ENCODE data around the gene CMSS1. TPM values are rescaled to one million over a fixed set of nuclear protein-coding genes. Genes with fewer than 3 reads are reported as not detected.

CMSS1 gene
- total RNA-seq, 1 experiment from 2014 or later = 64.1 TPM

- H3K36me3 ChIP-seq (ENCODE audit: control insufficient read depth in 1 of 2, insufficient read depth in 2 of 2, low read length in 2 of 2) = no peaks in the 10 kb centered on the region
- intact Hi-C loops (cut with micrococcal nuclease) = no loop called here
- ChIA-PET RAD21 (ENCODE audit: low non-redundant PET in 1 of 2, low total read pairs in 2 of 2, uncharacterized antibody in 2 of 2, unreplicated experiment in 2 of 2) (no interaction called here), CTCF (no interaction called here), POLR2A (no interaction called here)
- BruUV-seq (replicated peaks) = no TSS peak
- 0 out of 2 replicates have a peak, but pooled peaks cover 2% of the 10 kb centered on the region for H3K79me2 ChIP-seq (ENCODE audit: insufficient read depth, low read length)
- H2AFZ ChIP-seq (ENCODE audit: low read depth, low read length, poor library complexity, severe bottlenecking) = no peak overlapping the region
- H3K9me3 ChIP-seq (ENCODE audit: control insufficient read depth in 1 of 2, insufficient read depth in 1 of 2, low read depth in 1 of 2, low read length in 2 of 2) = no peaks in the 10 kb centered on the region
- ATAC-seq = no peak
- no peaks in the 10 kb centered on the region for H4K20me1 ChIP-seq (ENCODE audit: insufficient read depth)
- no peak overlapping the region for H3K4me2 ChIP-seq (ENCODE audit: low read length)
- peaks cover 0 to 3% of the 10 kb centered on the region in 2 experiments; a peak in 2 of 4 replicates for H3K4me1 ChIP-seq (ENCODE audit: control insufficient read depth in 1 of 2, insufficient read depth in 2 of 2, low read length in 2 of 2)
- TF ChIP-seq ZNF274 (IDR thresholded peaks at IDR 0.05; ENCODE audit: low read depth, low read length) = no peak
- no peak for TF ChIP-seq ELF1 (IDR thresholded peaks at IDR 0.05; ENCODE audit: borderline replicate concordance, low read depth)
- no peak for TF ChIP-seq CBX3 (IDR thresholded peaks at IDR 0.05; ENCODE audit: low read depth)
- no peak for TF ChIP-seq ZFX (IDR thresholded peaks at IDR 0.05)
- no peak for TF ChIP-seq YY1 (IDR thresholded peaks at IDR 0.05; ENCODE audit: extremely low read depth, insufficient replicate concordance, low read depth, low read length)
- no peak for TF ChIP-seq EGR1 (IDR thresholded peaks at IDR 0.05; ENCODE audit: low read depth)
- no peak overlapping the region for H3K4me3 ChIP-seq (replicated peaks in 1 of 2; ENCODE audit: low read depth in 1 of 2, low read length in 2 of 2)
- no peak overlapping the region for H3K9ac ChIP-seq (ENCODE audit: low read length)
- no peaks in the 10 kb centered on the region for H3K27me3 ChIP-seq (ENCODE audit: insufficient read depth, low read length)
- no peaks in the 10 kb centered on the region for H3K9me2 ChIP-seq (ENCODE audit: insufficient read depth)
- DNase-seq (ENCODE audit: low read depth, low spot score) = no peak
- no peak overlapping the region for H3K27ac ChIP-seq (ENCODE audit: low read depth, low read length)
These were observed 65.4 kb downstream of the CMSS1 start for GRCh38 chr3:99883138-99883461.

GRCh38 chr3:99883693-99884092, 66.0 kb downstream of the CMSS1 start:
- 0 out of 2 replicates have a peak, but pooled peaks cover 2% of the 10 kb centered on the region for H3K79me2 ChIP-seq (ENCODE audit: insufficient read depth, low read length)
- H3K4me1 ChIP-seq (ENCODE audit: control insufficient read depth in 1 of 2, insufficient read depth in 2 of 2, low read length in 2 of 2) = no peaks in the 10 kb centered on the region
- no peak overlapping the region for H3K4me2 ChIP-seq (ENCODE audit: low read length)
- DNase-seq (ENCODE audit: low read depth, low spot score) = no peak
- no peaks in the 10 kb centered on the region for H3K27me3 ChIP-seq (ENCODE audit: insufficient read depth, low read length)
- no peak overlapping the region for H3K27ac ChIP-seq (ENCODE audit: low read depth, low read length)
- CTCF ChIA-PET = no interaction called here
- no peaks in the 10 kb centered on the region for H4K20me1 ChIP-seq (ENCODE audit: insufficient read depth)
- no peak for ATAC-seq
- no peaks in the 10 kb centered on the region for H3K36me3 ChIP-seq (ENCODE audit: control insufficient read depth in 1 of 2, insufficient read depth in 2 of 2, low read length in 2 of 2)
- RAD21 ChIA-PET (ENCODE audit: low non-redundant PET in 1 of 2, low total read pairs in 2 of 2, uncharacterized antibody in 2 of 2, unreplicated experiment in 2 of 2) = no interaction called here
- H2AFZ ChIP-seq (ENCODE audit: low read depth, low read length, poor library complexity, severe bottlenecking) = no peak overlapping the region
- H3K9me2 ChIP-seq (ENCODE audit: insufficient read depth) = no peaks in the 10 kb centered on the region
- POLR2A ChIA-PET = no interaction called here
- no peak overlapping the region for H3K4me3 ChIP-seq (replicated peaks in 1 of 2; ENCODE audit: low read depth in 1 of 2, low read length in 2 of 2)
- BruUV-seq (replicated peaks) = no TSS peak
- H3K9ac ChIP-seq (ENCODE audit: low read length) = no peak overlapping the region
- no peaks in the 10 kb centered on the region for H3K9me3 ChIP-seq (ENCODE audit: control insufficient read depth in 1 of 2, insufficient read depth in 1 of 2, low read depth in 1 of 2, low read length in 2 of 2)
- intact Hi-C loops (cut with micrococcal nuclease) = no loop called here
- TF ChIP-seq TCF7L2 (IDR thresholded peaks at IDR 0.05; ENCODE audit: borderline replicate concordance, extremely low read depth, insufficient read depth, insufficient read length) (no peak), EZH2phosphoT487 (IDR thresholded peaks at IDR 0.05; ENCODE audit: borderline replicate concordance) (no peak), ZBTB33 (IDR thresholded peaks at IDR 0.05; ENCODE audit: extremely low read depth, insufficient replicate concordance, low read length) (no peak), SP1 (IDR thresholded peaks at IDR 0.05; ENCODE audit: low read depth) (no peak), EGR1 (IDR thresholded peaks at IDR 0.05; ENCODE audit: low read depth) (no peak), JUND (IDR thresholded peaks at IDR 0.05) (no peak), REST (IDR thresholded peaks at IDR 0.05; ENCODE audit: low read depth) (no peak), POLR2A (IDR thresholded peaks at IDR 0.05; ENCODE audit: borderline replicate concordance, extremely low read depth, insufficient read depth, insufficient read length) (no peak), SIN3A (IDR thresholded peaks at IDR 0.05; ENCODE audit: low read depth) (no peak), MAX (IDR thresholded peaks at IDR 0.05) (no peak), ZFX (IDR thresholded peaks at IDR 0.05) (no peak), CBX3 (IDR thresholded peaks at IDR 0.05; ENCODE audit: low read depth) (no peak), FOSL1 (IDR thresholded peaks at IDR 0.05; ENCODE audit: low read depth) (no peak), ZNF274 (IDR thresholded peaks at IDR 0.05; ENCODE audit: low read depth, low read length) (no peak), ELF1 (IDR thresholded peaks at IDR 0.05; ENCODE audit: borderline replicate concordance, low read depth) (no peak), POLR2AphosphoS5 (IDR thresholded peaks at IDR 0.05; ENCODE audit: low read depth, low read length) (no peak)
